H1 (cell line): ENCODE measurements around the gene UBE4B. TPM values are rescaled to one million over a fixed set of nuclear protein-coding genes. Genes with fewer than 3 reads are reported as not detected.

Experiments
- CTCF ChIA-PET: fragments of 300-600 bp; sonication (Branson Sonifier 250); formaldehyde crosslinking; loops from one replicate; lab custom pipeline; 2021; ENCODE audit not compliant: partially characterized antibody; lab: Charles Lee
- POLR2A ChIA-PET: fragments of 300-600 bp; sonication (Branson Sonifier 250); formaldehyde crosslinking; loops from one replicate; lab custom pipeline; 2021; ENCODE audit warnings: inconsistent platforms; ENCODE audit not compliant: partially characterized antibody; lab: Charles Lee
- DNase-seq, 2 experiments: peaks; one replicate each; pipeline versions ENCODE4 v3.0.0 to v3.0.0-alpha.2; 2010 to 2022; ENCODE audit warnings: low spot score in 2 of 2, low read depth in 1 of 2, mixed read lengths in 1 of 2
- FAIRE-seq: peaks from 2 replicates; lab custom pipeline; 2011; peaks lifted over from hg19 to GRCh38; lab: Jason Lieb, UNC
- H2AFZ ChIP-seq: 2 replicates; pipeline ENCODE4 v1.8.1; 2012; ENCODE audit warnings: low read length, inconsistent platforms
- H2AK5ac ChIP-seq: 2 replicates; pipeline ENCODE4 v1.6.1; 2013; ENCODE audit warnings: low read depth, low read length
- H2BK120ac ChIP-seq: replicated peaks from 2 replicates; pipeline ENCODE3; 2013; ENCODE audit warnings: low read depth, low read length, inconsistent platforms
- H2BK12ac ChIP-seq: 2 replicates; pipeline ENCODE4 v1.6.1; 2013; ENCODE audit warnings: low read depth, low read length
- H2BK15ac ChIP-seq: 2 replicates; pipeline ENCODE4 v1.6.1; 2013; ENCODE audit warnings: low read length
- H2BK20ac ChIP-seq: 2 replicates; pipeline ENCODE4 v1.6.1; 2013; ENCODE audit warnings: low read length
- H2BK5ac ChIP-seq: 2 replicates; pipeline ENCODE4 v1.6.1; 2013; ENCODE audit warnings: low read depth, low read length
- H3K14ac ChIP-seq: 2 replicates; pipeline ENCODE4 v1.6.1; 2013; ENCODE audit warnings: inconsistent platforms; ENCODE audit not compliant: insufficient read length
- H3K18ac ChIP-seq: 2 replicates; pipeline ENCODE4 v1.6.1; 2013; ENCODE audit warnings: low read length; ENCODE audit errors: extremely low read depth
- H3K23ac ChIP-seq: 2 replicates; pipeline ENCODE4 v1.6.1; 2013; ENCODE audit warnings: inconsistent platforms; ENCODE audit not compliant: insufficient read length
- H3K23me2 ChIP-seq: 2 replicates; pipeline ENCODE4 v1.6.1; 2013; ENCODE audit warnings: low read depth, low read length
- H3K27ac ChIP-seq: 2 replicates; pipeline ENCODE4 v1.6.1; 2011; ENCODE audit warnings: low read depth, low read length, inconsistent platforms
- H3K27me3 ChIP-seq, 4 experiments: replicated peaks in 1 of 4; 1 replicate in 1 of 4; 2 replicates in 3 of 4; pipeline versions ENCODE4 v1.6.1 to v1.8.1; 2011 to 2013; ENCODE audit warnings: low read length in 3 of 4, mild to moderate bottlenecking in 3 of 4, inconsistent platforms in 2 of 4, mixed read lengths in 2 of 4, moderate library complexity in 1 of 4; ENCODE audit not compliant: control insufficient read depth in 3 of 4, insufficient read depth in 3 of 4; ENCODE audit errors: extremely low read depth in 1 of 4
- H3K36me3 ChIP-seq, 4 experiments: 2 replicates each; pipeline versions ENCODE4 v1.6.1 to v1.8.1; 2011 to 2013; ENCODE audit warnings: mild to moderate bottlenecking in 4 of 4, low read length in 3 of 4, moderate library complexity in 2 of 4, control low read depth in 1 of 4, inconsistent platforms in 1 of 4; ENCODE audit not compliant: insufficient read depth in 4 of 4, control insufficient read depth in 2 of 4
- H3K4ac ChIP-seq: replicated peaks from 2 replicates; pipeline ENCODE3; 2013; ENCODE audit warnings: low read length, low read depth, mixed read lengths, inconsistent platforms; ENCODE audit not compliant: insufficient read length
- H3K4me1 ChIP-seq, 4 experiments: replicated peaks in 1 of 4; 1 replicate in 1 of 4; 2 replicates in 3 of 4; pipeline versions ENCODE4 v1.6.1 to v1.8.1; 2011 to 2013; ENCODE audit warnings: low read length in 3 of 4, inconsistent platforms in 2 of 4, mixed read lengths in 1 of 4; ENCODE audit not compliant: insufficient read depth in 4 of 4, control insufficient read depth in 3 of 4
- H3K4me2 ChIP-seq, 2 experiments: 2 replicates each; pipeline versions ENCODE4 v1.6.1 to v1.8.1; 2011 to 2013; ENCODE audit warnings: low read depth in 2 of 2, low read length in 2 of 2, control low read depth in 1 of 2, inconsistent platforms in 1 of 2, mild to moderate bottlenecking in 1 of 2; ENCODE audit not compliant: insufficient read depth in 1 of 2
- H3K4me3 ChIP-seq, 4 experiments: fragments of 200-600, 300-600 bp in 1 of 4; sonication (generic), shearing (Covaris generic), sonication (Bioruptor Twin) in 1 of 4; 2 replicates each; pipeline versions ENCODE4 v1.5.1 to v1.8.1; 2011 to 2016; ENCODE audit warnings: low read length in 4 of 4, low read depth in 3 of 4, control low read depth in 2 of 4, inconsistent platforms in 2 of 4, mild to moderate bottlenecking in 2 of 4, mixed read lengths in 1 of 4, moderate library complexity in 1 of 4; ENCODE audit not compliant: insufficient read depth in 2 of 4; ENCODE audit errors: extremely low read depth in 1 of 4
- H3K56ac ChIP-seq: replicated peaks from 2 replicates; pipeline ENCODE3; 2013; ENCODE audit warnings: low read depth, mild to moderate bottlenecking, mixed read lengths, low read length, inconsistent platforms; ENCODE audit not compliant: insufficient read length
- H3K79me1 ChIP-seq: 2 replicates; pipeline ENCODE4 v1.6.1; 2013; ENCODE audit warnings: low read depth, low read length, control low read depth
- H3K79me2 ChIP-seq, 2 experiments: 2 replicates each; pipeline versions ENCODE4 v1.6.1 to v1.8.1; 2012 to 2013; ENCODE audit warnings: low read length in 2 of 2, mild to moderate bottlenecking in 2 of 2, inconsistent platforms in 1 of 2; ENCODE audit not compliant: insufficient read depth in 2 of 2, control insufficient read depth in 1 of 2
- H3K9ac ChIP-seq, 4 experiments: replicated peaks in 1 of 4; 1 replicate in 1 of 4; 2 replicates in 3 of 4; pipeline versions ENCODE4 v1.6.1 to v1.8.1; 2011 to 2013; ENCODE audit warnings: low read depth in 3 of 4, low read length in 3 of 4, control low read depth in 2 of 4, mild to moderate bottlenecking in 2 of 4, moderate library complexity in 2 of 4, inconsistent platforms in 1 of 4; ENCODE audit errors: extremely low read depth in 1 of 4
- H3K9me3 ChIP-seq, 2 experiments: 2 replicates each; pipeline versions ENCODE4 v1.6.1 to v1.8.1; 2012 to 2013; ENCODE audit warnings: mild to moderate bottlenecking in 2 of 2, moderate library complexity in 2 of 2, control low read depth in 1 of 2, inconsistent platforms in 1 of 2, low read depth in 1 of 2, low read length in 1 of 2, mixed read lengths in 1 of 2; ENCODE audit not compliant: insufficient read depth in 2 of 2
- H4K20me1 ChIP-seq, 2 experiments: replicated peaks in 1 of 2; 2 replicates each; pipeline versions ENCODE3 to v1.8.1; 2011 to 2013; ENCODE audit warnings: inconsistent platforms in 2 of 2, low read length in 2 of 2, mild to moderate bottlenecking in 1 of 2; ENCODE audit not compliant: insufficient read depth in 2 of 2, control insufficient read depth in 1 of 2
- H4K5ac ChIP-seq: 2 replicates; pipeline ENCODE4 v1.6.1; 2013; ENCODE audit warnings: low read length, low read depth, mixed read lengths, inconsistent platforms; ENCODE audit not compliant: insufficient read length
- H4K8ac ChIP-seq: 2 replicates; pipeline ENCODE4 v1.8.0; 2013; ENCODE audit warnings: mild to moderate bottlenecking, moderate library complexity, low read length, inconsistent platforms; ENCODE audit not compliant: insufficient read depth; ENCODE audit errors: extremely low read depth
- H4K91ac ChIP-seq: replicated peaks from 2 replicates; pipeline ENCODE3; 2013; ENCODE audit warnings: low read length, mixed read lengths, inconsistent platforms; ENCODE audit not compliant: insufficient read length
- BCL11A ChIP-seq, 2 experiments: IDR thresholded peaks; one replicate each; pipeline ENCODE4 v1.6.1; 2011; ENCODE audit warnings: low read depth in 2 of 2, low read length in 2 of 2, mild to moderate bottlenecking in 2 of 2
- EZH2 ChIP-seq: fragments of 200-600 bp; sonication (generic); IDR thresholded peaks from 2 replicates; pipeline ENCODE4 v1.7.1; 2012; ENCODE audit warnings: low read depth, mild to moderate bottlenecking, moderate library complexity, low read length, inconsistent platforms; ENCODE audit not compliant: severe bottlenecking
- KDM1A ChIP-seq: fragments of 200-600, 300-600 bp; sonication (generic); IDR thresholded peaks from 2 replicates; pipeline ENCODE4 v1.7.1; 2016; ENCODE audit warnings: mild to moderate bottlenecking, low read length, borderline replicate concordance
- PHF8 ChIP-seq: fragments of 200-600 bp; sonication (generic); conservative IDR thresholded peaks from 2 replicates; pipeline ENCODE4 v1.7.1; 2012; ENCODE audit warnings: low read depth, mild to moderate bottlenecking, inconsistent platforms, low read length, moderate library complexity
- WGBS, 2 experiments: shearing (Covaris generic) in 1 of 2; methylation state at CpG; one replicate each; pipeline versions ENCODE4 v1.1.6 to v1.1.7; 2013 to 2015; ENCODE audit warnings: low lambda C conversion rate in 2 of 2, mixed read lengths in 2 of 2, inconsistent platforms in 1 of 2, low coverage in 1 of 2, missing lambda C conversion rate in 1 of 2; ENCODE audit not compliant: insufficient replicate concordance in 2 of 2, insufficient coverage in 1 of 2, insufficient read length in 1 of 2; ENCODE audit errors: extremely low coverage in 1 of 2, missing lambda C conversion rate in 1 of 2; 5-methylcytosine and 5-hydroxymethylcytosine counted together
- polyA plus RNA-seq, 7 experiments: library from polyadenylated mRNA; depleted of rRNA in 3 of 7; stranded (reverse) in 5 of 7; unstranded in 2 of 7; fragments of >200 nt in 5 of 7; fragments of 200-250 nt in 2 of 7; gene quantifications; 1 replicate in 5 of 7; 2 replicates in 1 of 7; 4 replicates in 1 of 7; pipeline versions ENCODE4 v1.2.1 to v1.2.3, GENCODE V29; 2011 to 2013; ENCODE audit warnings: missing spikeins in 2 of 7, mixed read lengths in 2 of 7
- total RNA-seq: library from RNA; stranded (reverse); fragmentation: NEBNext Ultra II Directional; extraction: Animal tissue kit (Norgen Biotek cat#: 25700); gene quantifications from 2 replicates; pipeline ENCODE4 v1.2.1, GENCODE V29; 2021
- TF ChIP-seq, protein P1 (sequence below): IDR thresholded peaks from 2 replicates; pipeline ENCODE4 v1.6.1; 2012; ENCODE audit warnings: inconsistent platforms

UBE4B gene
- total and polyA plus RNA-seq, 2 of the 8 experiments (the other 6 are each of a cell fraction or from before 2014, with no cell fraction given): 24.5 to 90.1 TPM

DNA sequence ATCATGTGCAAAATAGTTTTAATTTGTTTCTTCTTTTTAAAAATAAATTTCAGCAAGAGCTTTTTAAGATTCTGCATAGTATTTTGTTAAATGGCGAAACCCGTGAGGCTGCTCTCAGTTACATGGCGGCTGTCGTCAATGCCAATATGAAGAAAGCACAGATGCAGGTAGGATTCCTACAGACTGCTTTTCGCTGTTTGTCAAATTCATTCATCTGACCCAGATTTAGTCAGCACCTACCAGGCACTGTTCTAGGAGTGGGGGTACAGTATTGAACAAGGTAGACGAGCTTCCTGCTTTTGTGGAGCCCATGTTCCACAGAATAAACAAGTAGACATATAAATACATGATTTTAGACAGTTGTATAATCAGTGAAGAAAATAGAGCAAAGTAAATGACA lies 99.6 kb downstream of the UBE4B start:
- Histone ChIP-seq H4K91ac (no peak overlapping the region), H2BK20ac (no peak overlapping the region), H3K79me2 (no peaks in the 10 kb centered on the region), H3K14ac (no peak overlapping the region), H3K4me1 (no peaks in the 10 kb centered on the region), H3K4me3 (no peak overlapping the region), H2AFZ (no peak overlapping the region), H3K56ac (no peak overlapping the region), H4K8ac (no peak overlapping the region), H4K5ac (no peak overlapping the region), H4K20me1 (no peaks in the 10 kb centered on the region), H2BK12ac (no peak overlapping the region), H3K4me2 (no peak overlapping the region), H3K9ac (no peak overlapping the region), H3K18ac (no peak overlapping the region), H2BK15ac (no peak overlapping the region), H3K9me3 (no peaks in the 10 kb centered on the region), H3K4ac (no peak overlapping the region), H3K23me2 (no peaks in the 10 kb centered on the region), H3K27ac (no peak overlapping the region), H3K79me1 (no peaks in the 10 kb centered on the region), H2AK5ac (no peak overlapping the region), H2BK5ac (no peak overlapping the region), H3K23ac (no peak overlapping the region), H3K36me3 (peaks cover 9 to 64% (median 24%) of the 10 kb centered on the region in 4 experiments), H2BK120ac (no peak overlapping the region), H3K27me3 (no peaks in the 10 kb centered on the region)
- ChIA-PET POLR2A (no interaction called here), CTCF (interaction anchor here (0.8 to 2.2 kb wide), 4 partner anchors 14 to 182 kb away, joined by 3 to 11 read pairs (median 4); no protein-coding TSS in a partner anchor)
- TF ChIP-seq EZH2 (no peak), BCL11A (IDR thresholded peaks at IDR 0.05; ENCODE audit: low read depth in 2 of 2, low read length in 2 of 2) (no peak), KDM1A (no peak), PHF8 (no peak)
- TF ChIP-seq, protein P1, sequence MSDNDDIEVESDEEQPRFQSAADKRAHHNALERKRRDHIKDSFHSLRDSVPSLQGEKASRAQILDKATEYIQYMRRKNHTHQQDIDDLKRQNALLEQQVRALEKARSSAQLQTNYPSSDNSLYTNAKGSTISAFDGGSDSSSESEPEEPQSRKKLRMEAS: no peak
- DNase-seq (no peak), FAIRE-seq (no peak)
- WGBS, 2 experiments: 95% methylated on average over 6 of the region's 6 CpGs; no CpG with 5 or more reads in 1 of the 2 experiments
